HEK293T (cell line): ENCODE results near the gene ELK3.

ENCODE experiments used
- CTBP1 ChIP-seq: fragments of 450-650 bp; IDR thresholded peaks from 2 replicates; pipeline ENCODE4 v1.6.1; 2016; ENCODE audit warnings: borderline replicate concordance
- FOXM1 ChIP-seq: fragments of 450-650 bp; IDR thresholded peaks from 2 replicates; pipeline ENCODE4 v1.6.1; 2017; ENCODE audit warnings: mild to moderate bottlenecking, borderline replicate concordance

DNA sequence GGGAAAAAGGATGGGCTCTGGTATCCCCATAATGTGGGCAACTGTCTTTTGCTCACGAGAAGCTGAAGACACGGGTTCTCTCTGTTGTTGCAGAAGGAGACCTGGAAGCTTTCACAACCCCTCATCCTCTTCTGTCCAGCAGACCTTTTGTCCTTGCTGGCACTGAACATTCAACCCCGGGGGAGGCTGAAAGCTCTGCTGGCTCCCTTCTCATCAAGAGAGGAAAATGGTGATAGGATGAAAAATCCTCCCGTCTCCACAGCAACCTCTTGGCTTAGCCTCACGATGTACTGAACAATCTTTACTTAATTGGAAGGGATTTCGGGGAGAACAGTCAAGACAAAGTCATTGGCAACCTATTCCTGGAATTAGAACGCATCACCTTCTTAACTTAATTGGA is 39.0 kb downstream of the ELK3 start:
- TF ChIP-seq FOXM1 = no peak
- TF ChIP-seq CTBP1 = no peak
